ENCODE data around the gene DEAF1.

DNA sequence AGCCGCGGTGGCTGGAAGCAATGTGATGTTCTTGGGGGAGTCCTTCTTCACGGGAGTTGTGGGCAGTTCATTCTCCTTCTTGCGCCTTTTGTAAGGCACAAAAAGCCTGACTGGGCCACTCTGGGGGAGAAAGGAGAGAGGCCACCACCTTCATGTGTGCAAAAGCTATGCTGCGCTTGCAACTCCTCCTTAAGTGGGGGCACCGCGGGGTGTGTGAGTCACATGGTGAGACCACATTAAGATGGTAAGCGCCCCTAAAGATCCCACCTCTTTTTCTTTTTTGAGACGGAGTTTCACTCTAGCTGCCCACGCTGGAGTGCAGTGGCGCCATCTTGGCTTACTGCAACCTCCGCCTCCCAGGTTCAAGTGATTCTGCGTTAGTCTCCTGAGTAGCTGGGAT is 14.1 kb downstream of the DEAF1 start:
- TF ChIP-seq, protein P1, sequence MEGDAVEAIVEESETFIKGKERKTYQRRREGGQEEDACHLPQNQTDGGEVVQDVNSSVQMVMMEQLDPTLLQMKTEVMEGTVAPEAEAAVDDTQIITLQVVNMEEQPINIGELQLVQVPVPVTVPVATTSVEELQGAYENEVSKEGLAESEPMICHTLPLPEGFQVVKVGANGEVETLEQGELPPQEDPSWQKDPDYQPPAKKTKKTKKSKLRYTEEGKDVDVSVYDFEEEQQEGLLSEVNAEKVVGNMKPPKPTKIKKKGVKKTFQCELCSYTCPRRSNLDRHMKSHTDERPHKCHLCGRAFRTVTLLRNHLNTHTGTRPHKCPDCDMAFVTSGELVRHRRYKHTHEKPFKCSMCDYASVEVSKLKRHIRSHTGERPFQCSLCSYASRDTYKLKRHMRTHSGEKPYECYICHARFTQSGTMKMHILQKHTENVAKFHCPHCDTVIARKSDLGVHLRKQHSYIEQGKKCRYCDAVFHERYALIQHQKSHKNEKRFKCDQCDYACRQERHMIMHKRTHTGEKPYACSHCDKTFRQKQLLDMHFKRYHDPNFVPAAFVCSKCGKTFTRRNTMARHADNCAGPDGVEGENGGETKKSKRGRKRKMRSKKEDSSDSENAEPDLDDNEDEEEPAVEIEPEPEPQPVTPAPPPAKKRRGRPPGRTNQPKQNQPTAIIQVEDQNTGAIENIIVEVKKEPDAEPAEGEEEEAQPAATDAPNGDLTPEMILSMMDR (IDR thresholded peaks at IDR 0.05): no peak
- TF ChIP-seq EP300 (IDR thresholded peaks at IDR 0.05): no peak
